Measurements from ENCODE around the gene SUPT6H. TPM values are rescaled to one million over a fixed set of nuclear protein-coding genes. Genes with fewer than 3 reads are reported as not detected.
A peak's percentile ranks its signal among the peaks of the same experiment; 100 is the strongest.
"Not testable (repeated sequence)": the region's sequence is repeated elsewhere in the genome, so short reads cannot be mapped to it uniquely, and the experiment has no call there.

SUPT6H gene
- total RNA-seq, 1 donor from 2014 or later = 91.2 TPM

GRCh38 chr17:28646039-28646754 is 15.8 kb upstream of the SUPT6H start:
- TF ChIP-seq, protein P1, sequence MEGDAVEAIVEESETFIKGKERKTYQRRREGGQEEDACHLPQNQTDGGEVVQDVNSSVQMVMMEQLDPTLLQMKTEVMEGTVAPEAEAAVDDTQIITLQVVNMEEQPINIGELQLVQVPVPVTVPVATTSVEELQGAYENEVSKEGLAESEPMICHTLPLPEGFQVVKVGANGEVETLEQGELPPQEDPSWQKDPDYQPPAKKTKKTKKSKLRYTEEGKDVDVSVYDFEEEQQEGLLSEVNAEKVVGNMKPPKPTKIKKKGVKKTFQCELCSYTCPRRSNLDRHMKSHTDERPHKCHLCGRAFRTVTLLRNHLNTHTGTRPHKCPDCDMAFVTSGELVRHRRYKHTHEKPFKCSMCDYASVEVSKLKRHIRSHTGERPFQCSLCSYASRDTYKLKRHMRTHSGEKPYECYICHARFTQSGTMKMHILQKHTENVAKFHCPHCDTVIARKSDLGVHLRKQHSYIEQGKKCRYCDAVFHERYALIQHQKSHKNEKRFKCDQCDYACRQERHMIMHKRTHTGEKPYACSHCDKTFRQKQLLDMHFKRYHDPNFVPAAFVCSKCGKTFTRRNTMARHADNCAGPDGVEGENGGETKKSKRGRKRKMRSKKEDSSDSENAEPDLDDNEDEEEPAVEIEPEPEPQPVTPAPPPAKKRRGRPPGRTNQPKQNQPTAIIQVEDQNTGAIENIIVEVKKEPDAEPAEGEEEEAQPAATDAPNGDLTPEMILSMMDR (IDR thresholded peaks at IDR 0.05) = no peak
- H3K27me3 Mint-ChIP-seq (ENCODE audit: unreplicated experiment) = no peaks in the 10 kb centered on the region
- no peak for DNase-seq (ENCODE audit: extremely low spot score, unreplicated experiment)

DNA sequence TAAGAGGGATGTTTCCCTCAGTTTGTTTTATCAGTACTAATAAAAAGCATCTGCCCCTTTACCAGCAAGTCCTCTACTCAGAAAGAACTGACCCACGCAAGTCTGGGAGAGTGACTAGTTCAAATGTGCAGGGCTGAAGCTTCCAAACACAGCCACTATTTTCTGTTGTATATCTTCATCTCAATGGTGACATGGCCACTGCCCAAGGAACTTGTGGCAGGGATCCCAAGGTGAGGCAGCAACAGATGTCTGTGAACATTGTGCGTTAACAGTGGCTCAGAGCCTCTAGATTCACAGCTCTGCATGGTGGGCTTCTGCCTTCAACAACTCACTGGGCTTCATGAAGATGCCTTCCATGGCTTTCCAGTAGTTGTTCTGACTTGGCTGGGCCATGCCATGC is 13.3 kb upstream of the SUPT6H start:
- TF ChIP-seq, protein P1 (IDR thresholded peaks at IDR 0.05) = no peak
- DNase-seq (ENCODE audit: extremely low spot score, unreplicated experiment) = no peak
- no peak overlapping the region for H3K4me3 Mint-ChIP-seq (ENCODE audit: unreplicated experiment)
- H3K4me1 Mint-ChIP-seq (ENCODE audit: unreplicated experiment) = peaks cover 23% of the 10 kb centered on the region
- no peaks in the 10 kb centered on the region for H3K27me3 Mint-ChIP-seq (ENCODE audit: unreplicated experiment)
- no peak overlapping the region for H3K27ac Mint-ChIP-seq (ENCODE audit: unreplicated experiment)
- peaks cover 14% of the 10 kb centered on the region for H3K36me3 Mint-ChIP-seq (ENCODE audit: unreplicated experiment)
- no peaks in the 10 kb centered on the region for H3K9me3 Mint-ChIP-seq (ENCODE audit: unreplicated experiment)

More at GRCh38 chr17:28646039-28646754, 15.8 kb upstream of the SUPT6H start:
- H3K4me3 Mint-ChIP-seq (ENCODE audit: unreplicated experiment) = peak overlapping the region; percentile 70
- H3K36me3 Mint-ChIP-seq (ENCODE audit: unreplicated experiment) = peaks cover 15% of the 10 kb centered on the region
- no peaks in the 10 kb centered on the region for H3K9me3 Mint-ChIP-seq (ENCODE audit: unreplicated experiment)
- H3K4me1 Mint-ChIP-seq (ENCODE audit: unreplicated experiment) = peaks cover 29% of the 10 kb centered on the region
- H3K27ac Mint-ChIP-seq (ENCODE audit: unreplicated experiment) = peak overlapping the region; percentile 96

DNA sequence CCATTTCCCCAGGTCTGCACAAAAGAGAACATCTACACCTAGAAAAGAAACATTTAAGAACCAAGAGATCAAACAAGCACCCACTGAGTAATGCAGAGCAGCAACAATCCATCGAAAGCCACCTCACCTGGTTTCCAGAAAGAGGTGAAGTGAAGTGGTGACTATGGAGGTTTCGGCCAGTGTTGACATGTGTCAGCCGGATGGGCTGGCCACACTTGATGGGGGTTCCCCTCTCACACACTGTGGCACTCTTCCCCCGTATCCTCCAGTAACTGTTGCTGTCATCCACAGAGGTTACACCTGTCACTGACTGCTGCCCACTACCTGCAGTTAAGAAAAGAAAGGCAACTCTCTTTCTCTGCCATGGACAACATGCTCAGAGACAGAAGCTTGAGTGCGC is 6.8 kb upstream of the SUPT6H start:
- peaks cover 13% of the 10 kb centered on the region for H3K36me3 Mint-ChIP-seq (ENCODE audit: unreplicated experiment)
- no peaks in the 10 kb centered on the region for H3K27me3 Mint-ChIP-seq (ENCODE audit: unreplicated experiment)
- H3K4me3 Mint-ChIP-seq (ENCODE audit: unreplicated experiment) = no peak overlapping the region
- H3K27ac Mint-ChIP-seq (ENCODE audit: unreplicated experiment) = no peak overlapping the region
- peaks cover 4% of the 10 kb centered on the region for H3K4me1 Mint-ChIP-seq (ENCODE audit: unreplicated experiment)
- TF ChIP-seq, protein P1 (IDR thresholded peaks at IDR 0.05) = no peak
- no peaks in the 10 kb centered on the region for H3K9me3 Mint-ChIP-seq (ENCODE audit: unreplicated experiment)
- no peak for DNase-seq (ENCODE audit: extremely low spot score, unreplicated experiment)

DNA sequence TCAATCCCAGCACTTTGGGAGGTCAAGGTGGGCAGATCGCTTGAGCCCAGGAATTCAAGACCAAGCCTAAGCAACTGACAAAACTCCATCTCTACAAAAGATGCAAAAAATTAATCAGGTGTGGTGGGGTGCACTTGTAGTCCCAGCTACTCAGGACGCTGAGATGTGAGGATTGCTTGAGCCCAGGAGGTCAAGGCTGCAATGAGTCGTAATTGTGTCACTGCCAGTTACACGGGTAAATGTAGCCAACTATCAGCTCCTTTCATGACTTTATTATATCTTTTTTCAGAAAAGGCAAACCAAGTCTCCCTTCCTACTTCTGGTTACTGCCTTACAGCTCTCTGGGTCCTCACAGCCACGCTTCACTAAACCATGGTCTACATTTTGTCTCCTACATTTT is 4.2 kb upstream of the SUPT6H start:
- Mint-ChIP-seq H3K27ac (ENCODE audit: unreplicated experiment) (no peak overlapping the region), H3K36me3 (ENCODE audit: unreplicated experiment) (peaks cover 9% of the 10 kb centered on the region)

GRCh38 chr17:28658342-28658741 is 3.7 kb upstream of the SUPT6H start:
- H3K4me3 Mint-ChIP-seq (ENCODE audit: unreplicated experiment); H3K27ac Mint-ChIP-seq (ENCODE audit: unreplicated experiment); H3K36me3 Mint-ChIP-seq (ENCODE audit: unreplicated experiment); H3K9me3 Mint-ChIP-seq (ENCODE audit: unreplicated experiment); H3K27me3 Mint-ChIP-seq (ENCODE audit: unreplicated experiment); DNase-seq (ENCODE audit: extremely low spot score, unreplicated experiment): not testable (repeated sequence)
- peaks cover 25% of the 10 kb centered on the region for H3K4me1 Mint-ChIP-seq (ENCODE audit: unreplicated experiment)

More for the DNA sequence above, 4.2 kb upstream of the SUPT6H start:
- Mint-ChIP-seq H3K4me3 (ENCODE audit: unreplicated experiment) (no peak overlapping the region), H3K9me3 (ENCODE audit: unreplicated experiment) (no peaks in the 10 kb centered on the region), H3K27me3 (ENCODE audit: unreplicated experiment) (no peaks in the 10 kb centered on the region), H3K4me1 (ENCODE audit: unreplicated experiment) (peaks cover 19% of the 10 kb centered on the region)
- DNase-seq (ENCODE audit: extremely low spot score, unreplicated experiment) = no peak
- TF ChIP-seq, protein P1 (IDR thresholded peaks at IDR 0.05) = no peak

DNA sequence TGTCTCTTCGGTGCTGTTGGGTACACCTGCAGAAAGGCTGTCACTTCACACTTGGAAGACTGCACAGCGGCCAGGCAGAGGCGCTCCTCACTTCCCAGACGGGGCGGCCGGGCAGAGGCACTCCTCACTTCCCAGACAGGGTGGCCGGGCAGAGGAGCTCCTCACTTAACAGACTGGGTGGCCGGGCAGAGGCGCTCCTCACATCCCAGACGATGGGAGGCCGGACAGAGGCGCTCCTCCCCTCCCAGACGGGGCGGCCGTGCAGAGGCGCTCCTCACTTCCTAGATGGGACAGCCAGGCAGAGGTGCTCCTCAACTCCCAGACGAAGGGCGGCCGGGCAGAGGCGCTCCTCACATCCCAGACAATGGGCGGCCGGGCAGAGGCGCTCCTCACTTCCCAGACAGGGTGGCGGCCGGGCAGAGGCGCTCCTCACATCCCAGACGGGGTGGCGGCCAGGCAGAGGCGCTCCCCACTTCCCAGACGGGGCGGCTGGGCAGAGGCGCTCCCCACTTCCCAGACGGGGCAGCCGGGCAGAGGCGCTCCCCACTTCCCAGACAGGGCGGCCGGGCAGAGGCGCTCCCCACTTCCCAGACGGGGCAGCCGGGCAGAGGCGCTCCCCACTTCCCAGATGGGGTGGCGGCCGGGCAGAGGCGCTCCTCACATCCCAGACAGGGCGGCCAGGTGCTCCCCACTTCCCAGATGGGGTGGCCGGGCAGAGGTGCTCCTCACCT is 3.1 kb upstream of the SUPT6H start:
- Mint-ChIP-seq H3K4me1 (ENCODE audit: unreplicated experiment) (peaks cover 30% of the 10 kb centered on the region), H3K36me3 (ENCODE audit: unreplicated experiment) (peaks cover 12% of the 10 kb centered on the region)
- H3K9me3 Mint-ChIP-seq (ENCODE audit: unreplicated experiment); DNase-seq (ENCODE audit: extremely low spot score, unreplicated experiment); H3K4me3 Mint-ChIP-seq (ENCODE audit: unreplicated experiment); H3K27me3 Mint-ChIP-seq (ENCODE audit: unreplicated experiment); H3K27ac Mint-ChIP-seq (ENCODE audit: unreplicated experiment): not testable (repeated sequence)

DNA sequence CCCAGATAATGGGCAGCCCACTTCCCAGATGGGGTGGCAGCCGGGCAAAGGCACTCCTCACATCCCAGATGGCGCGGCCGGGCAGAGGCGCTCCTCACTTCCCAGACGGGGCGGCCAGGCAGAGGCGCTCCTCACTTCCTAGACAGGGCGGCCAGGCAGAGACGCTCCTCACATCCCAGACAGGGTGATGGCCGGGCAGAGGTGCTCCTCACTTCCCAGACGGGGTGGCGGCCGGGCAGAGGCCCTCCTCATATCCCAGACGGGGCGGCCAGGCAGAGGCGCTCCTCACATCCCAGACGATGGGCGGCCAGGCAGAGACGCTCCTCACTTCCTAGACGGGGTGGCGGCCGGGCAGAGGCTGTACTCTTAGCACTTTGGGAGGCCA is 2.5 kb upstream of the SUPT6H start:
- not testable (repeated sequence) for H3K27me3 Mint-ChIP-seq (ENCODE audit: unreplicated experiment); H3K27ac Mint-ChIP-seq (ENCODE audit: unreplicated experiment); H3K4me3 Mint-ChIP-seq (ENCODE audit: unreplicated experiment); H3K9me3 Mint-ChIP-seq (ENCODE audit: unreplicated experiment); DNase-seq (ENCODE audit: extremely low spot score, unreplicated experiment)
- H3K36me3 Mint-ChIP-seq (ENCODE audit: unreplicated experiment) = peaks cover 11% of the 10 kb centered on the region
- peaks cover 34% of the 10 kb centered on the region for H3K4me1 Mint-ChIP-seq (ENCODE audit: unreplicated experiment)
